SK-MEL-5 (cell line): ENCODE measurements around the gene FASTK. TPM values are rescaled to one million over a fixed set of nuclear protein-coding genes. Genes with fewer than 3 reads are reported as not detected.

Experiments
- DNase-seq: peaks from one replicate; pipeline ENCODE4 v3.0.0-alpha.2; 2016; ENCODE audit warnings: low read depth, low spot score
- in situ Hi-C: cut with HindIII; loops from 2 replicates; pipeline ENCODE4 v1.10.0; 2016; ENCODE audit warnings: low sequenced_read_pairs, high pct_unique_total_duplicates, low pct_unique_long_range_greater_than_20kb
- total RNA-seq: library from RNA; depleted of rRNA; stranded (reverse); fragments of >200 nt; shearing (Covaris generic); gene quantifications from 2 replicates; pipeline ENCODE4 v1.2.3, GENCODE V29; 2014

The FASTK gene
- total RNA-seq, 1 experiment from 2014 or later: 113 TPM

GRCh38 chr7:151119902-151120301, 39.3 kb upstream of the FASTK start:
- in situ Hi-C loops: no loop called here
- DNase-seq: no peak

GRCh38 chr7:151119055-151119415, 38.4 kb upstream of the FASTK start:
- no peak for DNase-seq
- in situ Hi-C loops: no loop called here

GRCh38 chr7:151118108-151119054, 37.8 kb upstream of the FASTK start:
- DNase-seq: no peak
- in situ Hi-C loops: no loop called here

GRCh38 chr7:151117565-151117964, 37.0 kb upstream of the FASTK start:
- in situ Hi-C loops: no loop called here
- no peak for DNase-seq

GRCh38 chr7:151116603-151117440, 36.2 kb upstream of the FASTK start:
- in situ Hi-C loops: no loop called here
- no peak for DNase-seq

GRCh38 chr7:151115836-151116418, 35.3 kb upstream of the FASTK start:
- DNase-seq: no peak
- in situ Hi-C loops: no loop called here

GRCh38 chr7:151115121-151115835, 34.7 kb upstream of the FASTK start:
- no peak for DNase-seq
- in situ Hi-C loops: no loop called here

GRCh38 chr7:151114151-151115090, 33.8 kb upstream of the FASTK start:
- in situ Hi-C loops: no loop called here
- no peak for DNase-seq

GRCh38 chr7:151113344-151114150, 32.9 kb upstream of the FASTK start:
- no peak for DNase-seq
- in situ Hi-C loops: no loop called here

GRCh38 chr7:151110941-151111645, 30.5 kb upstream of the FASTK start:
- peak; percentile 86 for DNase-seq

GRCh38 chr7:151110236-151110940, 29.8 kb upstream of the FASTK start:
- DNase-seq: no peak
- in situ Hi-C loops: no loop called here

More at GRCh38 chr7:151110941-151111645, 30.5 kb upstream of the FASTK start:
- in situ Hi-C loops: no loop called here

GRCh38 chr7:151109094-151110048, 28.8 kb upstream of the FASTK start:
- in situ Hi-C loops: no loop called here
- DNase-seq: no peak

GRCh38 chr7:151107882-151108281, 27.3 kb upstream of the FASTK start:
- in situ Hi-C loops: no loop called here
- no peak for DNase-seq
